GM23338 (cell line): ENCODE measurements around the gene RBM19. TPM values are rescaled to one million over a fixed set of nuclear protein-coding genes. Genes with fewer than 3 reads are reported as not detected.

ENCODE experiments used
- ATAC-seq: fragments of 200-7000 bp; cut with Tn5 transposase; 3 replicates; pipeline ENCODE4 v1.9.1; 2020
- DNase-seq: peaks from one replicate; pipeline ENCODE4 v3.0.0-alpha.2; 2015; ENCODE audit warnings: low spot score
- H2AFZ ChIP-seq: fragments of 200-600 bp; sonication (generic); 2 replicates; pipeline ENCODE4 v1.8.0; 2016; ENCODE audit warnings: antibody characterized with exemption, mild to moderate bottlenecking, moderate library complexity
- H3F3A ChIP-seq: fragments of 200-600 bp; sonication (generic); replicated peaks from 2 replicates; pipeline ENCODE4 v1.8.0; 2017; ENCODE audit warnings: antibody characterized with exemption, mixed run types, low read depth
- H3K27ac ChIP-seq: fragments of 200-600 bp; sonication (generic); 2 replicates; pipeline ENCODE4 v1.6.1; 2016; ENCODE audit warnings: low read depth
- H3K27me3 ChIP-seq: fragments of 200-600 bp; sonication (generic); 2 replicates; pipeline ENCODE4 v1.8.0; 2016; ENCODE audit warnings: mild to moderate bottlenecking, mixed run types, moderate library complexity; ENCODE audit not compliant: insufficient read depth
- H3K36me3 ChIP-seq: fragments of 200-600 bp; sonication (generic); 2 replicates; pipeline ENCODE4 v1.8.0; 2016; ENCODE audit warnings: mild to moderate bottlenecking; ENCODE audit not compliant: insufficient read depth
- H3K4me1 ChIP-seq: fragments of 200-600 bp; sonication (generic); 2 replicates; pipeline ENCODE4 v1.8.0; 2016; ENCODE audit warnings: mild to moderate bottlenecking, moderate library complexity; ENCODE audit not compliant: insufficient read depth
- H3K4me2 ChIP-seq: fragments of 200-600 bp; sonication (generic); 2 replicates; pipeline ENCODE4 v1.7.1; 2017; ENCODE audit warnings: mixed run types
- H3K4me3 ChIP-seq: fragments of 200-600 bp; sonication (generic); 2 replicates; pipeline ENCODE4 v1.6.1; 2016; ENCODE audit warnings: mixed run types
- H3K79me2 ChIP-seq: fragments of 200-600 bp; sonication (generic); replicated peaks from 2 replicates; pipeline ENCODE4 v1.8.0; 2017; ENCODE audit warnings: mild to moderate bottlenecking; ENCODE audit not compliant: insufficient read depth
- H3K9me2 ChIP-seq: fragments of 200-600 bp; sonication (generic); 2 replicates; pipeline ENCODE4 v1.8.0; 2017; ENCODE audit not compliant: insufficient read depth
- H4K20me1 ChIP-seq: fragments of 200-600 bp; sonication (generic); replicated peaks from 2 replicates; pipeline ENCODE4 v1.8.0; 2017; ENCODE audit warnings: mild to moderate bottlenecking; ENCODE audit not compliant: insufficient read depth
- H3K27ac Mint-ChIP-seq: 2 replicates; pipeline ENCODE4 v1.8.0; 2020; ENCODE audit warnings: inconsistent platforms, mild to moderate bottlenecking, moderate library complexity, mixed read lengths
- H3K27me3 Mint-ChIP-seq: 3 replicates; pipeline ENCODE4 v1.8.0; 2022; ENCODE audit warnings: low read depth, mild to moderate bottlenecking, moderate library complexity, mixed read lengths, inconsistent platforms; ENCODE audit not compliant: insufficient read depth, poor library complexity
- H3K36me3 Mint-ChIP-seq: 3 replicates; pipeline ENCODE4 v1.8.0; 2021; ENCODE audit warnings: low read depth, mild to moderate bottlenecking, inconsistent platforms, moderate library complexity, mixed read lengths
- H3K4me1 Mint-ChIP-seq: 3 replicates; pipeline ENCODE4 v1.8.0; 2020; ENCODE audit warnings: mild to moderate bottlenecking, inconsistent platforms, mixed read lengths
- H3K4me3 Mint-ChIP-seq: 3 replicates; pipeline ENCODE4 v1.8.0; 2021; ENCODE audit warnings: moderate library complexity, mild to moderate bottlenecking, inconsistent platforms, mixed read lengths
- H3K9me3 Mint-ChIP-seq: 3 replicates; pipeline ENCODE4 v1.8.0; 2020; ENCODE audit warnings: moderate library complexity, mild to moderate bottlenecking, inconsistent platforms, mixed read lengths
- EZH2 ChIP-seq: fragments of 200-600 bp; sonication (generic); IDR thresholded peaks from one replicate; pipeline ENCODE4 v1.8.0; 2017; ENCODE audit warnings: antibody characterized with exemption, mild to moderate bottlenecking, low read depth; ENCODE audit not compliant: unreplicated experiment
- JUNB ChIP-seq: IDR thresholded peaks from one replicate; pipeline ENCODE4 v1.6.1; 2016; ENCODE audit warnings: antibody characterized with exemption; ENCODE audit not compliant: unreplicated experiment
- POLR2AphosphoS5 ChIP-seq: IDR thresholded peaks from 2 replicates; pipeline ENCODE4 v1.6.1; 2016; ENCODE audit warnings: antibody characterized with exemption, low read depth
- ZNF331 ChIP-seq: fragments of 250-450 bp; sonication (Bioruptor Pico); IDR thresholded peaks from 2 replicates; pipeline ENCODE4 v1.5.0; 2020; ENCODE audit warnings: low read depth, mild to moderate bottlenecking, moderate library complexity
- polyA plus RNA-seq: library from polyadenylated mRNA; unstranded; fragments of >200 nt; fragmentation: Nextera tagmentation; extraction: Ambion mirVana; gene quantifications from 2 replicates; pipeline ENCODE4 v1.2.1, GENCODE V29; 2016
- total RNA-seq: library from RNA; depleted of rRNA; stranded (reverse); fragments of >200 nt; shearing (Covaris generic); gene quantifications from 2 replicates; pipeline ENCODE4 v1.2.3, GENCODE V29; 2014
- TF ChIP-seq, protein P1 (sequence below), 2 experiments: fragments of 200-600 bp in 1 of 2; sonication (generic) in 1 of 2; conservative IDR thresholded peaks; 2 replicates each; pipeline versions ENCODE4 v1.5.1 to v1.6.1; 2016 to 2017; ENCODE audit warnings: antibody characterized with exemption in 2 of 2, low read depth in 2 of 2, mild to moderate bottlenecking in 2 of 2, moderate library complexity in 1 of 2
- TF ChIP-seq, protein P2 (sequence below): fragments of 250-450 bp; sonication (Bioruptor Pico); IDR thresholded peaks from 2 replicates; pipeline ENCODE4 v1.5.0; 2020; ENCODE audit warnings: mild to moderate bottlenecking, moderate library complexity

RBM19 gene
- total and polyA plus RNA-seq, 2 experiments from 2014 or later, result 43.4 to 56.7 TPM

DNA sequence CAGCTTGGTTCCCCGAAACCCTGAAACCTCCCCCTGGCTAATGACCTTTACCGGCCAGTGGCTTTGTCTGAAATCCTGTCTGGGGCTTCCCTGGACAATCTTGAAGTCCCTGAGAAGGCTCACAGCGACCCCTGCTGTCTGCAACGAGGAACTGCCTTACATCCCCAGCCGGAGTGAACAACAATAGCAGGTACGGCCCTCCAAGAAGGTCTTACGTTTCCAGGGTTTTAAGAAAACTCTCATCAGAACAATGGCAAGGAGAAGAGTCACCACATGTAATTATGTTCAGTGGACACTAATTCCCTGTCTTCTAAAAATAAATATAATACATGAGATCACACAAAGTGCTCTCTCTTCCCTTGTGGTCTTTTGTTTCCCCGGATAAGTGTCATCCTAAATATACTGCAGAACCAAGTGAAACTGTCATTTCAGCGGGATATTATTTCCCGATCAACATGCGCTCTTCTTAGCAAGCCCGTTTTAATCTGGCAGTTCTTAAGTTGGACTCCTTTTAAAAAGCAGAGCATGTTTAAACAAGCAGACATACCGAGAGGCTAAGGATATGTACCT is 53.3 kb downstream of the RBM19 start:
- H3K9me3 Mint-ChIP-seq, result no peaks in the 10 kb centered on the region
- DNase-seq (peak; percentile 90), ATAC-seq (peak; percentile 91)
- Histone ChIP-seq H3K4me1 (no peaks in the 10 kb centered on the region; the same call in 1 of the 2 replicates), H3K27ac (no peak overlapping the region), H2AFZ (no peak overlapping the region), H3K36me3 (peaks cover 4% of the 10 kb centered on the region; the same call in 1 of the 2 replicates), H3K4me2 (no peak overlapping the region), H3K9me2 (no peaks in the 10 kb centered on the region), H3K27me3 (no peaks in the 10 kb centered on the region), H3F3A (no peaks in the 10 kb centered on the region), H4K20me1 (no peaks in the 10 kb centered on the region), H3K79me2 (no peaks in the 10 kb centered on the region), H3K4me3 (no peak overlapping the region)
- peaks cover 9% of the 10 kb centered on the region for H3K27me3 Mint-ChIP-seq
- H3K27ac Mint-ChIP-seq, result no peak overlapping the region; the same call in 1 of the 2 replicates
- H3K4me3 Mint-ChIP-seq, result no peak overlapping the region
- H3K4me1 Mint-ChIP-seq, result peaks cover 16% of the 10 kb centered on the region
- peaks cover 48% of the 10 kb centered on the region for H3K36me3 Mint-ChIP-seq
- TF ChIP-seq JUNB (no peak), EZH2 (no peak), ZNF331 (CRISPR knock-in tag) (no peak)
- TF ChIP-seq, protein P1, sequence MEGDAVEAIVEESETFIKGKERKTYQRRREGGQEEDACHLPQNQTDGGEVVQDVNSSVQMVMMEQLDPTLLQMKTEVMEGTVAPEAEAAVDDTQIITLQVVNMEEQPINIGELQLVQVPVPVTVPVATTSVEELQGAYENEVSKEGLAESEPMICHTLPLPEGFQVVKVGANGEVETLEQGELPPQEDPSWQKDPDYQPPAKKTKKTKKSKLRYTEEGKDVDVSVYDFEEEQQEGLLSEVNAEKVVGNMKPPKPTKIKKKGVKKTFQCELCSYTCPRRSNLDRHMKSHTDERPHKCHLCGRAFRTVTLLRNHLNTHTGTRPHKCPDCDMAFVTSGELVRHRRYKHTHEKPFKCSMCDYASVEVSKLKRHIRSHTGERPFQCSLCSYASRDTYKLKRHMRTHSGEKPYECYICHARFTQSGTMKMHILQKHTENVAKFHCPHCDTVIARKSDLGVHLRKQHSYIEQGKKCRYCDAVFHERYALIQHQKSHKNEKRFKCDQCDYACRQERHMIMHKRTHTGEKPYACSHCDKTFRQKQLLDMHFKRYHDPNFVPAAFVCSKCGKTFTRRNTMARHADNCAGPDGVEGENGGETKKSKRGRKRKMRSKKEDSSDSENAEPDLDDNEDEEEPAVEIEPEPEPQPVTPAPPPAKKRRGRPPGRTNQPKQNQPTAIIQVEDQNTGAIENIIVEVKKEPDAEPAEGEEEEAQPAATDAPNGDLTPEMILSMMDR (conservative IDR thresholded peaks at IDR 0.05; ENCODE audit: low read depth in 2 of 2), result peak; percentile 94 to 97

DNA sequence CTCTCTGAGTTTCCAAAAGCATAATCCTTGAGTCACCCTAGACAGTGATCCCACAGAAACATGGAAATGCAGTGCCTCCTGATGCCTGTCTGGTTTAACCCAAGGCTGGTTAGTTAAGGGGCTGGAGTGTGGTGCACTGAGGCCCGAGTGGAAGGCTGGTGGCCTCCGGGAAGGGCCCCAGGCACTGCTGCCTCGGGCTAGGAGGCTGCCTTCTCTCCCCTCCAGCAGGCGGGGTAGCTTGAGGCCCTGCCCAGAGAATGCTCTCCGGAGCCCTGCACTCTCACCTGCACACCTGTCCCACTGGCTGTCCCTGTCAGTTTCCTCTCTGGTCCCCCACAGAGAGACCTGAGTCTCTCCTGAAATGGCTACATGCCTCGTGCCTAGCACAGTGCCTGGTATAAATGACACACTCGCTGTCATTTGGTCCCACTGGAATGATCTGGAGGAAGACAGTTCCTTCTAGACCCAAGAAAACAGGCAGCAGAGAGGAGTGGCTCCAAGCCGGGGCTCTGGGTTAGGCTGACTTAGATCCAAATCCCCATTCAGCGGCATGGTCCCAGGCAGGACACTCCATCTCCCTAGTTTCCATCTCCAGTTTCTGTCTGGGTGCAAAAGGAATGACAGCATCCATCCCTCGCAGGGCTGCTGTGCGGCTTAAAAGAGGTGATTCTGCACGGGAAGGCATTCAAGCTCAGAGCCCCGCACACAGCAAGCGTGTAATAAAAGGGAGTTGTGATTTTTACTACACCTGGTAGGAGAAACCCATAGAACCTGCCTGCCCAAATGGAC is 54.0 kb downstream of the RBM19 start:
- Histone ChIP-seq H3K27me3 (no peaks in the 10 kb centered on the region), H3K9me2 (no peaks in the 10 kb centered on the region), H3K36me3 (peaks cover 4% of the 10 kb centered on the region; the same call in 1 of the 2 replicates), H3K27ac (no peak overlapping the region), H3F3A (no peaks in the 10 kb centered on the region), H4K20me1 (no peaks in the 10 kb centered on the region), H2AFZ (no peak overlapping the region), H3K4me3 (no peak overlapping the region), H3K4me1 (no peaks in the 10 kb centered on the region; the same call in 1 of the 2 replicates), H3K79me2 (no peaks in the 10 kb centered on the region), H3K4me2 (no peak overlapping the region)
- Mint-ChIP-seq H3K27ac (no peak overlapping the region), H3K36me3 (peaks cover 45% of the 10 kb centered on the region), H3K9me3 (no peaks in the 10 kb centered on the region), H3K4me1 (peaks cover 16% of the 10 kb centered on the region), H3K4me3 (no peak overlapping the region), H3K27me3 (peaks cover 9% of the 10 kb centered on the region)
- no peak for DNase-seq
- TF ChIP-seq POLR2AphosphoS5 (no peak), JUNB (no peak), ZNF331 (CRISPR knock-in tag) (no peak)
- TF ChIP-seq, protein P2, sequence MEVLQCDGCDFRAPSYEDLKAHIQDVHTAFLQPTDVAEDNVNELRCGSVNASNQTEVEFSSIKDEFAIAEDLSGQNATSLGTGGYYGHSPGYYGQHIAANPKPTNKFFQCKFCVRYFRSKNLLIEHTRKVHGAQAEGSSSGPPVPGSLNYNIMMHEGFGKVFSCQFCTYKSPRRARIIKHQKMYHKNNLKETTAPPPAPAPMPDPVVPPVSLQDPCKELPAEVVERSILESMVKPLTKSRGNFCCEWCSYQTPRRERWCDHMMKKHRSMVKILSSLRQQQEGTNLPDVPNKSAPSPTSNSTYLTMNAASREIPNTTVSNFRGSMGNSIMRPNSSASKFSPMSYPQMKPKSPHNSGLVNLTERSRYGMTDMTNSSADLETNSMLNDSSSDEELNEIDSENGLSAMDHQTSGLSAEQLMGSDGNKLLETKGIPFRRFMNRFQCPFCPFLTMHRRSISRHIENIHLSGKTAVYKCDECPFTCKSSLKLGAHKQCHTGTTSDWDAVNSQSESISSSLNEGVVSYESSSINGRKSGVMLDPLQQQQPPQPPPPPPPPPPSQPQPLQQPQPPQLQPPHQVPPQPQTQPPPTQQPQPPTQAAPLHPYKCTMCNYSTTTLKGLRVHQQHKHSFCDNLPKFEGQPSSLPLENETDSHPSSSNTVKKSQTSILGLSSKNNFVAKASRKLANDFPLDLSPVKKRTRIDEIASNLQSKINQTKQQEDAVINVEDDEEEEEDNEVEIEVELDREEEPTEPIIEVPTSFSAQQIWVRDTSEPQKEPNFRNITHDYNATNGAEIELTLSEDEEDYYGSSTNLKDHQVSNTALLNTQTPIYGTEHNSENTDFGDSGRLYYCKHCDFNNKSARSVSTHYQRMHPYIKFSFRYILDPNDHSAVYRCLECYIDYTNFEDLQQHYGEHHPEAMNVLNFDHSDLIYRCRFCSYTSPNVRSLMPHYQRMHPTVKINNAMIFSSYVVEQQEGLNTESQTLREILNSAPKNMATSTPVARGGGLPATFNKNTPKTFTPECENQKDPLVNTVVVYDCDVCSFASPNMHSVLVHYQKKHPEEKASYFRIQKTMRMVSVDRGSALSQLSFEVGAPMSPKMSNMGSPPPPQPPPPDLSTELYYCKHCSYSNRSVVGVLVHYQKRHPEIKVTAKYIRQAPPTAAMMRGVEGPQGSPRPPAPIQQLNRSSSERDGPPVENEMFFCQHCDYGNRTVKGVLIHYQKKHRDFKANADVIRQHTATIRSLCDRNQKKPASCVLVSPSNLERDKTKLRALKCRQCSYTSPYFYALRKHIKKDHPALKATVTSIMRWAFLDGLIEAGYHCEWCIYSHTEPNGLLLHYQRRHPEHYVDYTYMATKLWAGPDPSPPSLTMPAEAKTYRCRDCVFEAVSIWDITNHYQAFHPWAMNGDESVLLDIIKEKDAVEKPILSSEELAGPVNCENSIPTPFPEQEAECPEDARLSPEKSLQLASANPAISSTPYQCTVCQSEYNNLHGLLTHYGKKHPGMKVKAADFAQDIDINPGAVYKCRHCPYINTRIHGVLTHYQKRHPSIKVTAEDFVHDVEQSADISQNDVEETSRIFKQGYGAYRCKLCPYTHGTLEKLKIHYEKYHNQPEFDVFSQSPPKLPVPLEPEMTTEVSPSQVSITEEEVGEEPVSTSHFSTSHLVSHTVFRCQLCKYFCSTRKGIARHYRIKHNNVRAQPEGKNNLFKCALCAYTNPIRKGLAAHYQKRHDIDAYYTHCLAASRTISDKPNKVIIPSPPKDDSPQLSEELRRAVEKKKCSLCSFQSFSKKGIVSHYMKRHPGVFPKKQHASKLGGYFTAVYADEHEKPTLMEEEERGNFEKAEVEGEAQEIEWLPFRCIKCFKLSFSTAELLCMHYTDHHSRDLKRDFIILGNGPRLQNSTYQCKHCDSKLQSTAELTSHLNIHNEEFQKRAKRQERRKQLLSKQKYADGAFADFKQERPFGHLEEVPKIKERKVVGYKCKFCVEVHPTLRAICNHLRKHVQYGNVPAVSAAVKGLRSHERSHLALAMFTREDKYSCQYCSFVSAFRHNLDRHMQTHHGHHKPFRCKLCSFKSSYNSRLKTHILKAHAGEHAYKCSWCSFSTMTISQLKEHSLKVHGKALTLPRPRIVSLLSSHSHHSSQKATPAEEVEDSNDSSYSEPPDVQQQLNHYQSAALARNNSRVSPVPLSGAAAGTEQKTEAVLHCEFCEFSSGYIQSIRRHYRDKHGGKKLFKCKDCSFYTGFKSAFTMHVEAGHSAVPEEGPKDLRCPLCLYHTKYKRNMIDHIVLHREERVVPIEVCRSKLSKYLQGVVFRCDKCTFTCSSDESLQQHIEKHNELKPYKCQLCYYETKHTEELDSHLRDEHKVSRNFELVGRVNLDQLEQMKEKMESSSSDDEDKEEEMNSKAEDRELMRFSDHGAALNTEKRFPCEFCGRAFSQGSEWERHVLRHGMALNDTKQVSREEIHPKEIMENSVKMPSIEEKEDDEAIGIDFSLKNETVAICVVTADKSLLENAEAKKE, result no peak
- no peak for ATAC-seq
